SK-N-SH (cell line): Measurements from ENCODE around the gene UBASH3B.

ENCODE experiments used
- EZH2phosphoT487 ChIP-seq: fragments of 200-600 bp; sonication (generic); IDR thresholded peaks from 2 replicates; pipeline ENCODE4 v1.6.1; 2017; ENCODE audit warnings: low read depth, mixed run types, mild to moderate bottlenecking, antibody characterized with exemption, moderate library complexity, borderline replicate concordance
- FOXJ3 ChIP-seq: sonication (generic); formaldehyde crosslinking; IDR thresholded peaks from 2 replicates; pipeline ENCODE4 v1.5.1; 2020; ENCODE audit warnings: mild to moderate bottlenecking, missing genetic modification reagents
- NRF1 ChIP-seq: IDR thresholded peaks from 2 replicates; pipeline ENCODE4 v1.6.1; 2012; ENCODE audit warnings: low read depth, mild to moderate bottlenecking, low read length
- POLR2AphosphoS5 ChIP-seq: IDR thresholded peaks from 2 replicates; pipeline ENCODE4 v1.6.1; 2012; ENCODE audit warnings: low read depth, low read length
- RXRA ChIP-seq: IDR thresholded peaks from 2 replicates; pipeline ENCODE4 v1.4.0; 2012; ENCODE audit warnings: low read depth, mild to moderate bottlenecking, borderline replicate concordance

DNA sequence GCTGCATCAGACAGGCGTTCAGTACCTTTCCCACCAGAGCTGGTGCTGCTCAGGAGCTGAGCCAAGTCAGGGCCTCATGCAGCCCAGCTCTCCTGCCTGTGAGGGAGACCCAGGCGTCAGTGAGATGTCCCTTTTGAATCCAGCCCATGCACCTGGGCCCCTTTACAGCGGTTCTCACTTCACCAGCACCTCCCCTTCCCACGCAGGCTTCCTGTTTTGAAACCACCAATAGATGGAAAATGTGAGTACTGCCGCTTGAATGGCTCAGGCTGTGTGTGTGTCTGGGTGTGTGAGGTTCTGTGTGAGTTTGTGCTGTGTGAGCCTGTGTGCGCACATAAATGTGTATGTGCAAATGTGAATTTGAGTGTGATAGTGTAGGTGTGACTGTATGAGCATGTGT lies 88.4 kb downstream of the UBASH3B start:
- TF ChIP-seq RXRA (no peak), FOXJ3 (CRISPR knock-in tag) (no peak), EZH2phosphoT487 (no peak), POLR2AphosphoS5 (no peak), NRF1 (no peak)
